Measurements from ENCODE around the gene VANGL1.

VANGL1 gene

GRCh38 chr1:115644109-115644508, 2.3 kb downstream of the VANGL1 start:
- no peak for TF ChIP-seq CTCF (conservative IDR thresholded peaks at IDR 0.05; ENCODE audit: low read depth, low read length)
- H3K4me3 ChIP-seq (ENCODE audit: low read length), result no peak overlapping the region
- no peak for DNase-seq (ENCODE audit: low read depth)

GRCh38 chr1:115647047-115647446, 5.3 kb downstream of the VANGL1 start:
- TF ChIP-seq CTCF (conservative IDR thresholded peaks at IDR 0.05; ENCODE audit: low read depth, low read length), result no peak
- DNase-seq (ENCODE audit: low read depth), result no peak
- H3K4me3 ChIP-seq (ENCODE audit: low read length), result no peak overlapping the region

GRCh38 chr1:115647507-115647906, 5.7 kb downstream of the VANGL1 start:
- no peak for TF ChIP-seq CTCF (conservative IDR thresholded peaks at IDR 0.05; ENCODE audit: low read depth, low read length)

GRCh38 chr1:115647919-115648650, 6.3 kb downstream of the VANGL1 start:
- H3K4me3 ChIP-seq (ENCODE audit: low read length), result no peak overlapping the region
- no peak for DNase-seq (ENCODE audit: low read depth)
- TF ChIP-seq CTCF (conservative IDR thresholded peaks at IDR 0.05; ENCODE audit: low read depth, low read length), result no peak

More at GRCh38 chr1:115647507-115647906, 5.7 kb downstream of the VANGL1 start:
- no peak for DNase-seq (ENCODE audit: low read depth)
- no peak overlapping the region for H3K4me3 ChIP-seq (ENCODE audit: low read length)

- no peak for TF ChIP-seq CTCF (conservative IDR thresholded peaks at IDR 0.05; ENCODE audit: low read depth, low read length)
- DNase-seq (ENCODE audit: low read depth), result no peak
- H3K4me3 ChIP-seq (ENCODE audit: low read length), result no peak overlapping the region
Observed at GRCh38 chr1:115648717-115649691, 7.2 kb downstream of the VANGL1 start.

- no peak overlapping the region for H3K4me3 ChIP-seq (ENCODE audit: low read length)
- TF ChIP-seq CTCF (conservative IDR thresholded peaks at IDR 0.05; ENCODE audit: low read depth, low read length), result no peak
- DNase-seq (ENCODE audit: low read depth), result no peak
Observed at GRCh38 chr1:115649964-115650363, 8.2 kb downstream of the VANGL1 start.

Data from retinal pigment epithelial cell (primary cell).